Medulla oblongata (tissue), 1 donor: ENCODE measurements around the gene RPIA.
"Not testable (repeated sequence)": the region's sequence is repeated elsewhere in the genome, so short reads cannot be mapped to it uniquely, and the experiment has no call there.

Experiments
- DNase-seq: peaks from one replicate; pipeline ENCODE4 v3.0.0-alpha.2; 2015; ENCODE audit errors: extremely low spot score

The RPIA gene

GRCh38 chr2:88735133-88735532 lies 43.7 kb downstream of the RPIA start:
- peak; percentile 86 for DNase-seq

GRCh38 chr2:88735853-88736252 lies 44.4 kb downstream of the RPIA start:
- no peak for DNase-seq

- DNase-seq = no peak
Observed at GRCh38 chr2:88736437-88736836, 45.0 kb downstream of the RPIA start.

- DNase-seq = no peak
Observed at GRCh38 chr2:88737385-88737784, 45.9 kb downstream of the RPIA start.

GRCh38 chr2:88738271-88738670 lies 46.8 kb downstream of the RPIA start:
- DNase-seq = no peak

GRCh38 chr2:88739985-88740600 lies 48.6 kb downstream of the RPIA start:
- DNase-seq = peak; percentile 80

- DNase-seq = no peak
Observed at GRCh38 chr2:88746929-88747490, 55.5 kb downstream of the RPIA start.

GRCh38 chr2:88747990-88748389 lies 56.5 kb downstream of the RPIA start:
- DNase-seq = no peak

GRCh38 chr2:88751768-88752167 lies 60.3 kb downstream of the RPIA start:
- no peak for DNase-seq

GRCh38 chr2:88753833-88754584 lies 62.5 kb downstream of the RPIA start:
- DNase-seq = no peak

GRCh38 chr2:88754585-88755320 lies 63.3 kb downstream of the RPIA start:
- DNase-seq = no peak

- DNase-seq = no peak
Observed at GRCh38 chr2:88755836-88756235, 64.4 kb downstream of the RPIA start.

GRCh38 chr2:88757025-88757424 lies 65.6 kb downstream of the RPIA start:
- DNase-seq = no peak

- not testable (repeated sequence) for DNase-seq
Observed at GRCh38 chr2:88758702-88759101, 67.2 kb downstream of the RPIA start.

GRCh38 chr2:88760819-88761598 lies 69.5 kb downstream of the RPIA start:
- DNase-seq = no peak

- no peak for DNase-seq
Observed at GRCh38 chr2:88764141-88764849, 72.8 kb downstream of the RPIA start.

GRCh38 chr2:88764850-88765153 lies 73.3 kb downstream of the RPIA start:
- no peak for DNase-seq

- no peak for DNase-seq
Observed at GRCh38 chr2:88765154-88765888, 73.8 kb downstream of the RPIA start.

GRCh38 chr2:88765889-88766481 lies 74.5 kb downstream of the RPIA start:
- DNase-seq = not testable (repeated sequence)

GRCh38 chr2:88770016-88770415 lies 78.5 kb downstream of the RPIA start:
- DNase-seq = no peak
